ENCODE measurements around the gene AKR7A2.

GRCh38 chr1:19343617-19344350 is 31.8 kb upstream of the AKR7A2 start:
- no peak for TF ChIP-seq SNAI2 (CRISPR knock-in tag; IDR thresholded peaks at IDR 0.05)
- no peak for TF ChIP-seq RARB (CRISPR knock-in tag; IDR thresholded peaks at IDR 0.05)
- TF ChIP-seq PATZ1 (CRISPR knock-in tag; IDR thresholded peaks at IDR 0.05; ENCODE audit: borderline replicate concordance): no peak

Measured in SK-N-SH treated with all-trans-retinoic acid at 6 μM for 48 hours (cell line).